ENCODE measurements around the gene CDH23.
A peak's percentile ranks its signal among the peaks of the same experiment; 100 is the strongest.

CDH23 gene

DNA sequence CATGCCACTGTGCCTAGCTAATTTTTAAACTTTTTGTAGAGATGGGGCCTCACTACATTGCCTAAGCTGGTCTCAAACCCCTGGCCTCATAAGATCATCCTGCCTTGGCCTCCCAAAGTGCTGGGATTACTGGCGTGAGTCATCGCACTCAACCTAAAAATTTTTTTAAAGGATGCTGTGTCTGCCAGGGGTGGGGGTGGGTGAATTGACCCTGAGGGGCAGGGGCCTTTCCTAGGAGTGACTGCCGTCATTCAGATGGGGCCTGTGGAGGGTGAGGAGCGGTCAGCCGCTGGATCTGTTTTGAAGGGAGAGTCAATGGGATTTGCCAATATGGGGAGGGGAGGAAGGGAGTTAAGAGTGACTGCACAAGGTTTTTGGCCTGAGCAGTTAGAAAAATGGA, 233.4 kb downstream of the CDH23 start:
- DNase-seq = no peak

DNA sequence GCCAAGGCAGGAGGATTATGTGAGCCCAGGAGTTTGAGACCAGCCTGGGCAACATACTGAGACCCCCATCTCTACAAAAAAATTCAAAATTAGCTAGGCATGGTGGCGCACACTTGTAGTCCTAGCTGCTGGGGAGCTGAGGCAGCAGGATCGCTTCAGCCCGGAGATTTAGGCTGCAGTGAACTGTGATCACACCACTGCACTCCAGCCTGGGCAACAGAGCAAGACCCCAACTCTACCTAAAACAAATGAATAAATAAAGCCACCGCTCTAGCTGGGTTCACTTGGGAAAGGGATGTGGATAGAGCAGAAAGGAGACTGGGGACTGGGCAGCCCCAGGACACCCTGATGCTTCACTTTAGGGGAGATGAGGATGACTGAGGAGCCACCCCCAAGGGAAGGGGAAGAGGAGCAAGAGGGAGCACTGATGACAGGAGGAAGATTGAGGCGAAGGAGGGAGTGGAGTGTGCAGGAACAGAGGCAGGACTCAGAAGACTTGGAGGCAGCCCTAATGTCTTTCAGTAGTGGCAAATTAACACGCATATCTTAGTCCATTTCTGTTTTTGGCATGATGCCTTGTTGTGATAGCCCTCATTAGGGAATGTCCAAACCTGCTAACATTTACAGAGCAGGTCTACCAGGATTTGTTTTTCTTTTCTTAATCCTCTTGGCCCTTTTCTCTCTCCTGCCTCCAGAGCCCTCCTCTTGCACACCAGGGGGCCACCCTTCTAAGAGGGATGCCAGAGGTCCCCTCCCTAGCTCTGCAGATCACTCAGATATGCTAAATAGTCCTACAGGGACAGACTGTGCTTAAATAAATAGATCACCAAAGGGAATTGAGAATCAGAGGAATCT, 234.5 kb downstream of the CDH23 start:
- no peak for DNase-seq

DNA sequence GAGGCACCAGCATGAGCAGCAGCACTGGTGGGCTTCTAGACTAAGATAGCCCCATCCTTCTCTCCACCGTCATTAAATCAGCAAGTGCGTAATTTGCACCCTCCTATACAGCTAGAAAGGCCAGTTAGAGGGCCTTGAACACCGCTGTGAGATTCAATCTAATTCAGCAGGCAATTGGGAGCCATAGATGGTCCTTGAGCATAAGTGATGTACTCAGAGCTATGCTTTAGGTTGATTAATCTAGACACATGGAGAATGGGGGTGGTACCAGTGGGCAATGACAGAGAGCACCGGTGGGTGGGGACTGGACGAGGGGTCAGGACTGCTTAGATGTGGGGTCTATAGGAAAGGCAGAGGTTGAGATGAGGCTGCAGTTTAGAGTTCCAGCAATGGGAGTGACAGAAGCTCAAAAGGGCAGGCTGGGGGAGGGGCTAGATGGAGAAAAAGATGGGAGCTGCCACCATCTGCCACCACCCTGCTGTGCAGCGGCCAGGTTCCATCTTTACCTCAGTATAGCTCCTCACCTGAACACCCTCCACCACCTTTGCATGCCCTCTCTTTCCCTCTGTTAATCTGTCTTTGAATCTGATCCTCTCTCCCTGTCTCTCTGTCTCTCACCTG, 235.6 kb downstream of the CDH23 start:
- no peak for DNase-seq

DNA sequence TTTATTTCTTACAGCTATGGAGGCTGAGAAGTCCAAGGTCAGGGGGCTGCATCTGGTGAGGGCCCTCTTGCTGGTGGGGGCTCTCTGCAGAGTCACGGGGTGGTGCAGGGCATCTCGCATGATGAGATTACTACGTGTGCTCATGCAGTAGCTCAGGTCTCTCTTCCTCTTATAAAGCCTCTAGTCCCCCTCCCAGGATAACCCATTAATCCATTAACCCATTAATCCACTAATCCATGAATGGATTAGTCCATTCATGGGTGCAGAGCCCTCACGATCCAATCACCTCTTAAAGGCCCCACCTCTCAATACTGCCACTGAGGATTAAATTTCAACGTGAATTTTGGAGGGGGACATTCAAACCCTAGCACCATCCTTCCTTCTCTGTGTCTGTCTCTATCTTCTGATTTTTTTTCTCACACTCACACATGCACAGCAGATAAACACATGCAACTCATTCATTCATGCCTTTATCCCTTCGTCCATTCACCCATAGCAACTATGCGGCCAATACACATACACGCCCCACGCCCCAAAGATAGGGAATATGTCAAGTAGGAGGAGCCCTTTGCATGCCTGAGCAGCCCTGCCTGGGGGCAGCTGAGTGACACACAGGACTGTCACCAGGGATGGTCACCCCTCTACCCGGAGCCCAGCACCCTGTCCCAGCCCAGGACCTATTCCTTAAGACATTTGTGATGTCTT, 236.3 kb downstream of the CDH23 start:
- DNase-seq = no peak

GRCh38 chr10:71633920-71634319, 237.2 kb downstream of the CDH23 start:
- no peak for DNase-seq

DNA sequence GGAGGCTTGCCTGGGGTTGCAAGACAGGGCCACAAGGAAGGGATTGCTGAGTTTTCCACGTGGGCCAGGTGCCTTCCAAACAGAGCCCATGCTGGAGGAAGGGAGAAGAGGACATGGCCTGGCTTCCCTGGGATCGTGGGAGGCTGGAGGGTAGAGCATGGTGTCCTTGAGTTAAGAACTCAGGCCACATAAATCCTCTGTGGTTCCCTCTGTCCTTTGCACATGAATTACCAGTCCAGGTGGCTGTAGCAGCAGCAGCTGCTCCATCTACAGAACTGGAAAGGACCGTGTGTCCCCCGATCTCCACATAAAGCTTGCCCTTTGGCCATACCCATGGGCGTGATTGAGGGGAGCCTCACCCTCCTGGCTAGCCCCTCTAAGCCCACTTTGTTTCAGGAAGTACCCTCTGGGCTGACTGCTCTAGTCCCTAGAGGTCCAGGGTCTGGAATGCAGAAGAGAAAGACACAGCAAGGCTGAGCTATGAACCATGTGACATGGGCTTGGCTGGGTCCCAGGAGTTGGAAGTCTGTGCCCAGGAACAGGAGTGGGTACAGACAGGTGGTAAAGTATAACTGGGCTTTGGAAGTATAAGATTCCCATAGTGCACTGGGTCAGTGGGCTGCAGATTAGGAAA, 237.9 kb downstream of the CDH23 start:
- no peak for DNase-seq

GRCh38 chr10:71635251-71635866, 238.6 kb downstream of the CDH23 start:
- DNase-seq = no peak

GRCh38 chr10:71635867-71636266, 239.1 kb downstream of the CDH23 start:
- no peak for DNase-seq

GRCh38 chr10:71636588-71636987, 239.9 kb downstream of the CDH23 start:
- no peak for DNase-seq

GRCh38 chr10:71637305-71637704, 240.6 kb downstream of the CDH23 start:
- DNase-seq = no peak

- DNase-seq = peak; percentile 19 to 35
Measured at GRCh38 chr10:71638064-71638821, 241.5 kb downstream of the CDH23 start.

DNA sequence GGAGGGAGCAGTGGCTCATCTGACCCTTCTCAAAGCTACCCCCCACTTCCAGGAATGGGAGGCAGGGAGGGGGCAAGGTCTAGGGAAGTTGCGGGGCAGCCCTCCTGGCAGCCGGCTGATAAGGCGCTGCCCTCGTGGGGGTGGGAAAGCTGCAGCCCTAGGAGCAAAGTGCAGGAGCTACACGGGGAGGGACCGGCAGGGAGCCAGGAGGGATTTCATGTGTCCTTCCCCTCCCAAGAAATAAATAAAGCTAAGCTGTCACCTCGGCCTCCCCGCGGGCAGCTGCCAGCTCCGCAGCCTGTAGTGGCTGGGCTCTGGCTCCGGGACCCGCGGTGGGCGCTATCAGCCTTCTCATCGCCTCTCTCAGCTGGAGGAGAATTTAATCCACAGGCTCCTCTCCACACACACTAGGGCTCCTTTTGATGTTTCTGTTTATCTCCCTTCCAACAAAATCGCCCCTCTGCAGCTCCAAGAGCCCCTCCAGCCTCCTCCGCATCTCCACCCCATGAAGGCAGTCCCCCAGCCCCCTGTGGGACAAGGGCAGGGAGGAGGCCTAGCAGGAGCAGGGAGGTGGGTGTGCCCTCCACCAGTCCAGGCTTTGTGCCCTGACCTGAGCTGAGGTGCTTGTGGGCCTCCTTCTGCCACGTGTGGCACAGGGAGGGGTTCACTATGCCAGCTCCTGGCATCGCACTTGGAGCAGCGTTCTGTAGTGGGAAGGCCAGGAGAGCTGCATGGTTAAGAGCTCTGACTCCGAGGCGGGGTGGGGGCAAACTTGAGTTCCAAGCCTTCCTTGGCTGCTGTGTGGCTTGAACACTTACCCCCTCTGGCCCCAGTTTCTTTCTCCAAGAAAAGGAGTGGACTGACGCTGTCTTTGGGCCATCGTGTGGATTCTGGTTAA, 242.4 kb downstream of the CDH23 start:
- no peak for DNase-seq

GRCh38 chr10:71640607-71641006, 243.9 kb downstream of the CDH23 start:
- no peak for DNase-seq

- no peak for DNase-seq
Measured at GRCh38 chr10:71641449-71641848, 244.7 kb downstream of the CDH23 start.

- DNase-seq = no peak
Measured at GRCh38 chr10:71641986-71642385, 245.3 kb downstream of the CDH23 start.

DNA sequence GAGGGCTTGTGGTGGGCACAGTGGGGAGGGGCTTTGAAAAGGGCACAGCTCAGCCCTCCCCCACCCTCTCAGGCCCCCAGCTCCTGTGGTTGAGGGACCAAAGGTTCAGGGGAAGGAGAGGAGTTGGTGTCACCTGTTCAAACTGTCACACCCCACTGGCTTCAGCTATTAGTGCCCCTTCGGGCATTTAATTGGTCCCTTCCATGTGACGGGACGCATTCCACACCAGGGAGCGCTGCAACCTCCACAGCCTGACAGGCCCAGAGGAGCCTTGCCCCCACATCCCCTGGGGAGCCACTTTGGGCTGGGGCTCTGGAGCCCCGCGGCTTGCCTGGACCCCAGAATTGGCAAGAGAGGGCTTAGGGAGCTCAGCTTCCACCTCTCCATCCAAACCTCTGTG, 247.2 kb downstream of the CDH23 start:
- DNase-seq = no peak

- no peak for DNase-seq
Measured at GRCh38 chr10:71644307-71645180, 247.8 kb downstream of the CDH23 start.

DNA sequence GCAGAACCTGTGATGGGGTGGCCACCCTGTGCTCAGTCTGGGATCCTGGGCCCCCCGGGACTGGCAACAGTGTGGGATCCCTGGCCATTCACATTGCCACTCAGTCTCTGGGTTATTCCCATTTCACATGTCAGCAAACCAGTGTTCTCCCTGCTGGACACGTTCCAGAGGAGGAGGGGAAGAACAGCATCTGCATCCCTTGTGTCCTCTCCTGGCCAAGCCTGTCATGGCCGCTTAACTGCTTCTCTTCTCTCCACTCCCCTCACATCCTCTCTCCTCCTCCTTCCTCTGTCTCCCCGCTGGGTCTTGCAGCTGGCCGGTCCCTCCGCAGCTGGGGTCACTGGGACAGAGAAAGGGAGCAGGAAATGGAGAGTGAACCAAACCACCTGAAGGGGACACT, 248.5 kb downstream of the CDH23 start:
- DNase-seq = no peak

DNA sequence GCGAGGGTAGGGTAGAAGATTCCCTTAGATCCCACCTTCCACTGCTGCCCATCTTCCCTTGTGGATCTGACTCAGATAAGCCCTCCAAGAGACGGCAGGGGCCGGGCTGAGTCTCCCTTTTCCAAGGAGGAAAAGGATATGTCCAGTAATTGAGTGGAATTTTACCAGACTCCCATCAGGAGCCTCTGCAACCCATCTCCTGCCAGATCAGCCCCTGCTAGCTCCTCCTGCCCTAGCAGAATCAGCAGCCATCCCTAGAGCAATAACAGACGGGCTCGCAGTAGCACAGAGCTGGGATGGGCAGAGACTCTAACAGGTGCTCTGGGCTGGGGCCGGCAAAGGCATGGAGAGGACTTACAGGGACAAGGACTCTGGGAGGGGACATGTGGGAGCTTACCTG, 249.3 kb downstream of the CDH23 start:
- no peak for DNase-seq
